OCI-LY7 (cell line): ENCODE measurements around the gene ATG9A. TPM values are rescaled to one million over a fixed set of nuclear protein-coding genes. Genes with fewer than 3 reads are reported as not detected.

Experiments
- BruUV-seq: library from RNA; stranded (reverse); fragments of 400-500 nt; replicated peaks from 2 replicates; lab custom pipeline; 2021; lab: Mats Ljungman, UMichigan
- CTCF ChIA-PET: fragments of 300-600 bp; sonication (Branson Sonifier 250); formaldehyde crosslinking; loops from one replicate; lab custom pipeline; 2022; ENCODE audit warnings: antibody characterized with exemption; ENCODE audit not compliant: unreplicated experiment; lab: Charles Lee
- POLR2A ChIA-PET: fragments of 300-600 bp; sonication (Branson Sonifier 250); formaldehyde crosslinking; loops from one replicate; lab custom pipeline; 2022; ENCODE audit warnings: antibody characterized with exemption; lab: Charles Lee
- DNase-seq: peaks from one replicate; pipeline ENCODE4 v3.0.0-alpha.2; 2015; ENCODE audit warnings: low spot score
- H2AFZ ChIP-seq: fragments of 200-600 bp; sonication (generic), shearing (Covaris generic); 2 replicates; pipeline ENCODE4 v1.6.1; 2014; ENCODE audit warnings: mild to moderate bottlenecking, antibody characterized with exemption, low read length, moderate library complexity
- H3K27ac ChIP-seq: fragments of 200-600 bp; sonication (generic); 2 replicates; pipeline ENCODE4 v1.5.1; 2014; ENCODE audit warnings: mixed run types, low read depth, mild to moderate bottlenecking, moderate library complexity, low read length, inconsistent platforms; ENCODE audit not compliant: poor library complexity, severe bottlenecking
- H3K36me3 ChIP-seq: fragments of 200-600 bp; sonication (generic); 2 replicates; pipeline ENCODE4 v1.6.1; 2014; ENCODE audit warnings: mild to moderate bottlenecking, antibody characterized with exemption, low read length, moderate library complexity, mixed read lengths; ENCODE audit not compliant: insufficient read depth
- H3K4me1 ChIP-seq: fragments of 200-600 bp; sonication (generic); 2 replicates; pipeline ENCODE4 v1.5.1; 2014; ENCODE audit warnings: mild to moderate bottlenecking, low read length; ENCODE audit not compliant: insufficient read depth, poor library complexity, severe bottlenecking
- H3K4me2 ChIP-seq: fragments of 200-600 bp; sonication (generic); 2 replicates; pipeline ENCODE4 v1.6.1; 2014; ENCODE audit warnings: mild to moderate bottlenecking, low read length
- H3K4me3 ChIP-seq: fragments of 200-600 bp; sonication (generic); 2 replicates; pipeline ENCODE4 v1.5.1; 2014; ENCODE audit warnings: mild to moderate bottlenecking, low read depth, low read length; ENCODE audit not compliant: poor library complexity, severe bottlenecking
- H3K79me2 ChIP-seq: fragments of 200-600 bp; sonication (generic); 2 replicates; pipeline ENCODE4 v1.6.1; 2016; ENCODE audit warnings: low read depth, mild to moderate bottlenecking, low read length, moderate library complexity, mixed read lengths; ENCODE audit not compliant: insufficient read depth
- H3K9me2 ChIP-seq: fragments of 200-600 bp; sonication (generic); 2 replicates; pipeline ENCODE4 v1.6.1; 2016; ENCODE audit warnings: mild to moderate bottlenecking, low read length, mixed read lengths; ENCODE audit not compliant: insufficient read depth
- H3K9me3 ChIP-seq: fragments of 200-600 bp; sonication (generic); 2 replicates; pipeline ENCODE4 v1.6.1; 2014; ENCODE audit warnings: mild to moderate bottlenecking, mixed run types, low read length, mixed read lengths
- H4K20me1 ChIP-seq: fragments of 200-600 bp; sonication (generic); 2 replicates; pipeline ENCODE4 v1.6.1; 2014; ENCODE audit warnings: mild to moderate bottlenecking, antibody characterized with exemption, low read length, moderate library complexity, mixed read lengths; ENCODE audit not compliant: insufficient read depth
- CTCF ChIP-seq: fragments of 200-600 bp; sonication (generic); conservative IDR thresholded peaks from 2 replicates; pipeline ENCODE4 v1.5.1; 2014; ENCODE audit warnings: mild to moderate bottlenecking, antibody characterized with exemption, low read length, moderate library complexity, mixed read lengths
- EZH2phosphoT487 ChIP-seq: fragments of 200-600 bp; sonication (generic); IDR thresholded peaks from 2 replicates; pipeline ENCODE4 v1.6.1; 2018; ENCODE audit warnings: low read depth, borderline replicate concordance, mild to moderate bottlenecking, mixed run types, antibody characterized with exemption, low read length, moderate library complexity, mixed read lengths
- intact Hi-C: fragments of 100-400 bp; cut with micrococcal nuclease; formaldehyde crosslinking; loops from one replicate; pipeline ENCODE4 v1.10.0; 2022; ENCODE audit not compliant: unreplicated experiment
- total RNA-seq, 2 experiments: library from RNA; depleted of rRNA in 1 of 2; stranded (reverse); fragments of >200 nt in 1 of 2; shearing (Covaris generic) in 1 of 2; gene quantifications; 2 replicates each; pipeline ENCODE4 v1.2.3, GENCODE V29; 2014 to 2022

Gene ATG9A
- total RNA-seq, 2 experiments from 2014 or later: 22.2 to 23.4 TPM

- H4K20me1 ChIP-seq: no peaks in the 10 kb centered on the region
- ChIA-PET POLR2A (interaction anchor here (0.5 to 6.0 kb wide), 9 partner anchors 13 to 166 kb away, joined by 3 to 28 read pairs (median 5); partner anchors contain the start of genes DNPEP, GLB1L, STK16 and TUBA4A), CTCF (no interaction called here)
- H3K9me2 ChIP-seq: no peaks in the 10 kb centered on the region
- peaks cover 16% of the 10 kb centered on the region for H3K4me1 ChIP-seq
- no peaks in the 10 kb centered on the region for H3K9me3 ChIP-seq
- H3K27ac ChIP-seq: peak overlapping the region; percentile 76
- peaks cover 51% of the 10 kb centered on the region for H3K36me3 ChIP-seq
- TF ChIP-seq EZH2phosphoT487 (no peak), CTCF (no peak)
- no TSS peak for BruUV-seq
- H3K4me2 ChIP-seq: peak overlapping the region; percentile 99
- peaks cover 19% of the 10 kb centered on the region; the same call in 1 of the 2 replicates for H3K79me2 ChIP-seq
- no peak for DNase-seq
- intact Hi-C loops: loop anchor here (1.0 kb wide), 6 partner anchors 20 to 159 kb away; partner anchors contain the start of genes DNAJB2, NHEJ1, RETREG2 and ZFAND2B
- peak overlapping the region; percentile 87 for H3K4me3 ChIP-seq
- peak overlapping the region; percentile 32; the same call in 1 of the 2 replicates for H2AFZ ChIP-seq
These were observed 528 bp downstream of the ATG9A start for GRCh38 chr2:219228911-219229304.

- no peaks in the 10 kb centered on the region for H4K20me1 ChIP-seq
- no peak for TF ChIP-seq EZH2phosphoT487
- no peak for TF ChIP-seq CTCF
- intact Hi-C loops: no loop called here
- no peak for DNase-seq
- no peaks in the 10 kb centered on the region for H3K9me2 ChIP-seq
- peaks cover 51% of the 10 kb centered on the region for H3K36me3 ChIP-seq
- no peak overlapping the region for H3K27ac ChIP-seq
- H3K4me2 ChIP-seq: peak overlapping the region; percentile 99
- ChIA-PET POLR2A (interaction anchor here (0.8 to 6.0 kb wide), 5 partner anchors 20 to 67 kb away, joined by 3 to 28 read pairs (median 3); partner anchors contain the start of gene ZFAND2B), CTCF (interaction anchor here (0.6 kb wide), 1 partner anchor 373 kb away, joined by 3 read pairs; no protein-coding TSS in a partner anchor)
- H3K9me3 ChIP-seq: no peaks in the 10 kb centered on the region
- peaks cover 19% of the 10 kb centered on the region; the same call in 1 of the 2 replicates for H3K79me2 ChIP-seq
- peak overlapping the region; percentile 32; the same call in 1 of the 2 replicates for H2AFZ ChIP-seq
- BruUV-seq: no TSS peak
- H3K4me1 ChIP-seq: peaks cover 16% of the 10 kb centered on the region
- peak overlapping the region; percentile 87 for H3K4me3 ChIP-seq
These were observed 1.2 kb downstream of the ATG9A start for GRCh38 chr2:219228041-219228910.
